Activated naive CD4-positive, alpha-beta T cell treated with Interleukin-2 at 50 U/mL for 16 hours (primary cell): ENCODE results near the gene PSPH.
"Not testable (repeated sequence)": the region's sequence is repeated elsewhere in the genome, so short reads cannot be mapped to it uniquely, and the experiment has no call there.

Experiments used
- DNase-seq: peaks from one replicate; pipeline ENCODE4 v3.0.0-alpha.2; 2020

Gene PSPH

DNA sequence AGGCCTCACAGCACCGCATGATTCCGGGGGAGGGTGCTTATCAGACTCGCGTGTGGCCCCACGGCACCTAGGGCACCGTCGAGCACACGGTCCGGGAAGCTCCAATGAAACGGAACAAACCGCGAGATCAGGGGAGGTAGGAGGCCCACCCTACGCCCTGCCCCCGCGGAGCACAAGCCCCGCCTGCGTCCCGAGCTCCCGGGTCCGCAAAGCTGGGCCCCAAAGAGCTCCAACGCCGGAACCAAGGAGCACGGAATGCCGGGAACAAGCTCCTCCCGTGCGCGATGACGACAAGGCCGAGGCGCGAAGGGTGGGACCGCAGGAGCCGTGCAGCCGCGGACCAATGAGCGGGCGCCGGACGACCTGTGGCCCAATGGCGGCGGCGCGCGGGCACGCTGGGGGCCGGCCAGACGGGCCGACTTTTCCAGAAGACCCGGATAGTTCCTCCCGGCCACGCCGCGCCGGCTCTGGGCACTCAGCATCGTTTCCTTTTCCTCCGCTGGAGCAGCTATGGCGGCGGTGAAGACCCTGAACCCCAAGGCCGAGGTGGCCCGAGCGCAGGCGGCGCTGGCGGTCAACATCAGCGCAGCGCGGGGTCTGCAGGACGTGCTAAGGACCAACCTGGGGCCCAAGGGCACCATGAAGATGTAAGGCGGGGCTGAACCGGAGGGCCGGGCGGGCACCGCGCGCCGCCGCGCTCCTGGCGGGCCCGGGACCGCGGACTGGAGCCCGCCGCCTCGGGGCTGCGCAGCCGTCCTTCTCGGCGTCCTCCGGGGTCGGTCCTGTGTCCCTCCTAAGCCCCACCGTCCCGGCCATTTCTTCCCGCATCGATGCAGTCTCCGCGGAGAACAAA is at the start of gene PSPH, which contains the start of gene CCT6A:
Gene PSPH (minus strand): TSS at position 106 of the 853 bp plus-strand sequence. CDS start 30,232 bp downstream, outside the sequence.
Gene CCT6A (plus strand): TSS at position 427 of the 853 bp plus-strand sequence. CDS start 84 bp downstream, at position 511.
- DNase-seq = peak; percentile 92

DNA sequence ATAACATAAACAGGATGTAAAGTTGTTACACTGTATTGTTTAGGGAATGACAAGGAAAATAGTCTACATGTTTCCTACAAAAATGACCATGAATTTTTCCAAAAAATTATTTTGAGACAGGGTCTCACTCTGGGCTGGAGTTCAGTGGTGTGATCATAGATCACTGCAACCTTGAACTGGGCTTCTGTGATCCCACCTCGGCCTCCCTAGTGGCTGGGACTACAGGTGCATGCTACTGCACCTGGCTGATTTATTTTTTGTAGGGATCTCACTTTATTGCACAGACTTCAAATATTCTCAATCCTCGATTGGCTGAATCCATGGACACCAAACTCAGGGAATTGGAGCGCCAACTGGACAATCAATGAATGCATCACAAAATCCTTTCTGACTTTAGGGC is 48.4 kb upstream of the PSPH start:
- DNase-seq = no peak

DNA sequence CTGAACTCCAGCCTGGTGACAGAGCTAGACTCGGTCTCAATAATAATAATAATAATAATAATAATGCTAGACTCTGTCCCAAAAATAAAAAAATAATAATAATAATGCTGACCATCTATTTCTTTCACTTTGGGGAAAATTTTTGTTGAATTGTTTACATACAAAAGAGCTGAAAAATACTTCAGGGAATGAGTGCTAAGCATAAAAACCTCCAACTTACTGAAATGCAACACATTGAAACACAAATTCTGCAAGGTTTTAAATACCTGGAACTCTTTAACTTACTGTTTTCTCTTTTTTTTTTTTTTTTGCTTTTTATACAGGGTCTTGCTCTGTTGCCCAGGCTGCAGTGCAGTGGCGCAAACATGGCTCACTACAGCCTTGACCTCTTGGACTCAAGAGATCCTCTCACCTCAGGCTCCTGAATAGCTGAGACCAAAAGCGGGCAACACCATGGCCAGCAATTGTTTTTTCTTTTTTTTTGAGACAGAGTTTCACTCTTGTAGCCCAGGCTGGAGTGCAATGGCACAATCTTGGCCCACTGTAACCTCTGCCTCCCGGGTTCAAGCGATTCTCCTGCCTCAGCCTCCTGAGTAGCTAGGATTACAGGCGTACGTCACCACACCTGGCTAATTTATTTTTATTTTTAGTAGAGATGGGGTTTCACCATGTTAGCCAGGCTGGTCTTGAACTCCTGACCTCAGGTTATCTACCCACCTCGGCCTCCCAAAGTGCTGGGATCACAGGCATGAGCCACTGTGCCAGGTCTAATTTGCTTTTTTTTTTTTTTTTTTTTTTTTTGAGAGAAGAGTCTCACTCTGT is 47.2 kb upstream of the PSPH start:
- DNase-seq = not testable (repeated sequence)

DNA sequence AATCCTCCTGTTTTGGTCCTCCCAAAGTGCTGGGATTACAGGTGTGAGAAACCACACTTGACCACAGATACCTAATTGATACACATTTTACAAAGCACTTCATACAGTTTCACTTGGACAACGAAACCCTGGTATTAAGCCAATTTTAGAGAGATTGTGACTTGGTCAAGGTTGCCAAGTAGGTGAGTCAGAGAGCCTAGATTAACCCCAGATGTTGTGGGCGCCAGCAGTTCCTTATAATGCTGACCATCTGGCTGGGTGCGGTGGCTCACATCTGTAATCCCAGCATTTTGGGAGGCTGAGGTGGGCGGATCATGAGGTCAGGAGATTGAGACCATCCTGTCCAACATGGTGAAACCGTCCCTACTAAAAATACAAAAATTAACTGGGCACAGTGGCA is 46.5 kb upstream of the PSPH start:
- no peak for DNase-seq

DNA sequence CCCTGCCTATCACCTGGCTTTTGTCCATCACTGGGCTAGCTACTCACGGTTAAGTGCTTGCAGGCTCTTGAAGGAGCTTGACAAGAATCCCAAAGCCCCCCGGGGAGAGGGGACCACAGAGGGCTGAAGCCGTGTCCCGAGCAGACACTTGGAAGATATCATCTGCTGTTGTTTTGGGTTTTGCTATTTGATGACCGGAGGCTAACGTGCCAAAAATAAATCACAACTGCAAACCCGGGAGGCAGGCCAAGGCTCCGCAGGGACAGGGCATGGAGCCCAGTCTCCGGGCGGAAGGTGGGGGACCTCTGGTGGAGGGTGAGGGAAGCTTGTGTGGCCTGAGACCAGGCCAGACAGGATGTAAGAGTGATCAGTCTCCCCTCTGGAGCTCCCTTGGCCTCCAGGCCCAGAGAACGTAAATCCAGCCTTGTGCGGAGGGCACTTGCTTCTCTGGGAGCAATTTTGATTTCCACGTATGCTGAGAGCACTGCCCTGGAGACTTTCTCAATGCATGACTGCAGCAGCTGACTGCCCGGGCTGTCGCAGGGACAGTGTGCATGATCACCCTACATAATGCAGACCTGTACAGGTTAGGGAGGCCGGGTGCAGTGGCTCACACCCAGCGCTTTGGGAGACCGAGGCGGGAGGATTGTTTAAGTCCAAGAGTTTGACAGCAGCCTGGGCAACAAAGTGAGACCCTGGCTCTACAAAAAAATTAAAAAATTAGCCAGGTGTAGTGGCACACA is 41.7 kb upstream of the PSPH start, which contains the start of gene PHKG1:
Gene PHKG1 (minus strand): TSS at position 164 of the 743 bp plus-strand sequence. CDS start 4,011 bp downstream, outside the sequence.
- DNase-seq = no peak

DNA sequence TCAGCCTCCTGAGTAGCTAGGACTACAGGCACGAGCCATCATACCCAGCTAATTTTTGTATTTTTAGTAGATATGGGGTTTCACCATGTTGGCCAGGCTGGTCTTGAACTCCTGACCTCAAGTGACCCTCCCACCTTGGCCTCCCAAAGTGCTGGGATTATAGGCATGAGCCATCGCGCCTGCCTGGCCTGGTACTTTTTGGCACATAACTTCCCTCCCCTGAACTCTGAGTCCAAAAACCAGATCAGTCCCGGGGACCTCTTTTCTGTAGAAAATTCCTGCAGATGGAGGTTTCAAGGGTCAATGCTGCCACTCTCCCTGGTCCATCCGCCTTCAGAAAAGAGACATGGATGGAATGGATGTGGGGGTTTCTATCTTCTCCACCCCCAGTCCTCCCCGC is 41.1 kb upstream of the PSPH start:
- not testable (repeated sequence) for DNase-seq

DNA sequence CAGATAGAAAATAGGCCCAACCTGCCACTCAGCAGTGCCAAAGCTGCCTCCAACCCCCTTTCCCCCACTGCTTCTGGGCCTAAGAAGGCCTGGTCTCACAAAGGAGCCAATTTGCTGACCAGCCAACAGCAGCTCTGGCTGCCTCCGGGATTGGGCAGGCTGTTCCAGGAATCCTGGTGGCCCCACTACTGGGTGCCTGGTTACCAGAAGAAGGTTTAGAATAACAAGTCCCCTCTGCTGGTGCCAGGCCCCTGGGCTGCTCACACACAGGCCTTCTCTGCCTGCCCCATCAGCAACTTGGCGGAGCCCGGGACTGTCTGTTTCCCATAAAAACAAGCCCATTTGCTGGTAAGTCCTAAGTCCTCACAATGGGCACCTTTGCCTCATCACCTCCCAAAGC is 40.3 kb upstream of the PSPH start:
- no peak for DNase-seq

DNA sequence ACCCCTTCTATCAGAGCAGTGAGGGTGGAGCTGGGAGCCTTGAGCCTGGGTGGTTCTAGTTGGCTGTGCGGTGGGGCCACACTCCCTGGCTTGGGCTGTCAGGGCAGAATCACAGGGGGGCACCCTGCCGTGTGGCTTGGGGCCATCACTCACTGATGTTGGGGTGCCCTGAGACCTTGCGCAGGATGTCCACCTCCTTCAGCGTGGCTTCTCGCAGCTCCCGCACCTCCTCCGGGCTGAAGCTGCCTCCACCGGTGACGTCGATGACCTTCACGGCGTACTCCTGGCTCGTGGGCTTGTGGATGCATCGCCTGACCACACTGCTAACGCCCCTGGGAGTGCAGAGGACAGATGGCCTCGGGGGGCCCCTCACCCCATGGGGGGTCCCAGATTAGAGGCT is 36.2 kb upstream of the PSPH start:
- no peak for DNase-seq

DNA sequence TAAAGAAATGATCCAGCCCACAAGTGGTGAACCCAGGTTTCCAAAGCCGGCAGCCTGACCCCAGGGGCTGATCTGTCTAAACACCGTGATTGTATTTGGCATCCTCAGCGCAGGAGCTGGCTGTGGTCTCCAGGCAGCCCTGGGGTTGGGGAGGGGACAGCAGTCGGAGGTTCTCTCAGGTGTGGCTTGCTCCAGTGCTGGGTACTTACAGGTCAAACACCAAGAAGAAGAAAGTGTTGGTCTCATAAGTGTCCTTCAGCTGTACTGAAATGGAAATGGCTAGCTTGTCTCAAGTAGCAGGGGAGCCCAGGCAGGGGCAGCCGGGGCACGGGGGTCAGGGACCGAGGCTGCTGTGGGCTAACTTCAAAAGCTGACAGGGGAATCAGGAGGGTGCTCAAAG is 35.5 kb upstream of the PSPH start:
- no peak for DNase-seq

DNA sequence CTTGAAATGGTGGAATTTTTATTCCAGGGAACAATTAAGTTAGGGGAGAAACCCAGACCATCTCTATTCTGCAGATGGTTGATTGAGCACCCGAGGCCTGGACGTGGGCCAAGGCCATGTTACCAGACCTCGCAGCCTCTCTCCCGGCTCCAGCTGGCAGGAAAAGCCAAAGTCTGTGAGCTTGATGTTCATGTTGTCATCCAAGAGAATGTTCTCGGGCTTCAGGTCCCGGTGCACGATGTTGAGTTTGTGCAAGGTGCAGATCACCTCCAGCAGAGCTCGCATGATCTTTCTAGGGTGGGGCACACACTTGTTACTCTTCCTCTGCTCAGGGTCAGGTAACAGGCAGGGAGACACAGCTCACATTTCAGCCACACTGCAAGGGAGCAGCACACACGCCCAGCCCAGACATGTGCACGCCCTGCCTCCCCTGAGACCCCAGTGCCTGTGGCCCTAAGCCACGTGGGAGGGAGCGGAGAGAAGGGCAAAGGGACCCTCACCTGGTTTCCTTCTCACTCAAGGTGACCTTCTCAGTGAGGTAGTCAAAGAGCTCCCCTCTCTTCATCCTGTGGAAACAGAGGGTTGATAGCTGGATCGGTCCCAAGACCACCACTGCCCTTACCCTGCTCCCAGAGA is 32.0 kb upstream of the PSPH start:
- no peak for DNase-seq

DNA sequence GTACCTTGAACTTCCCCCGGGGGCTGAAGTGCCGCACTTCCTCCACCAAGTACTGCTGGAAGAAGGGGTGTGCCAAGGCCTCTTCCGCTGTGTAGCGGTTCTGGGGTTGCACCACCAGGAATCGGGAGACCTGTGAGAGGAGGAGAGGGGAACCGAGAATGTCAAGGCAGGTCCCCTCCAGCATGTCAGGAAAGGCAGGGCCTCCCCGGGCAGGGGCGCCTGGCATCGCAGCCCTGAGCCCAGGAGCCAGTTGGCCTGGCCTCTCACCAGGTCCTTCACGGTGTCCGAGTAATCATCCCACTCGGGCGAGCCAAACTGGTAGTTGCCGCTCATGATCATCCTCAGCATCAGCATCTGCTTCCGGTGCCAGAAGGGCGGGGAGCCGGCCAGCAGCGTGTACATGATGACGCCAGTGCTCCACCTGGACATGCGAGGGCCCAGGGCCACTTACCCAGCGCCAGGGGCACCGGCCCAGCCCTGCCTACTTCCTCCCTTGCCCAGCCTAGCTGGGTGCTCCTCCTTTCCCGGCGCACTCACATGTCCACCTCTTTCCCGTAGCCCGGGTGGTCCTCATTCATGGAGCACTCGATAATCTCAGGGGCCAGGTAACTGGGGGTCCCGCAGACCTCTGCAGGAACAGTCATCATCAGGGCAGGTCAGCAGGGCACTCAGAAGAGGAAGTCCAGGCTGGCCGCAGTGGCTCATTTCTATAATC is 30.5 kb upstream of the PSPH start:
- DNase-seq = no peak

DNA sequence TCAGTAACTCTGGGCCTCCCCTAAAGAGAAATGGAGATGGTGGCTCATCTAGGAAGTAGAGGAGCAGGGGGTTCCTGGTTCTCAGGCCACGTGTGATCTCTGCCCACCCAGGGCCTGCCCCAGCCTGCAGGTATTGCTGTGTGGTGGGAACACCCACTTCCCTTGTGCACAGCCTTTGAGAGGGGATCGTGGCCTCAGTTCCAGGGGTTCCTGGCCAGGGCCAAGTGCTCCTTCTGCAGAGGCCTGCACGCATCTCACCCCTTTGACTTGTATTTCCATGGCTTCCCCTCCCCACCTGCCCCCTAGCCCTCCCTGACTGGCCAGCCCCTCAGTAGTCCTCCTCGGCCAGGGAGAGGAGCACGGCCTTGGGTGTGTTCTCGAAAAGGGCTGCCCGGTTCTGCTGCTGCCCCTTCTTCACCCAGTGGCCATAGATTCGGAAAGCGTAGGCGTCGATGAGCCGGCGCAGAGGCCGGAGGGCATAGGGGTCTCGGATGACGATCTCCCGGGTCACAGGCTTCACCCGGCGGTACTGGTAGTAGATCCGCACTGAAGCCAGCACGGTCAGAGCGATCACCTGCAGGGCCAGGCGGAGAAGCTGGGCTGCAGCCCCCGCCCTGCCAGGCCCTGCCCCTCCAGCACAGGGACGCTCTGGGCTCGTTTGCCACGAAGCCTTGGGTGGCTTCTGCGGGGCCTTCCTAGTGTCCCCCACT is 29.6 kb upstream of the PSPH start:
- not testable (repeated sequence) for DNase-seq

DNA sequence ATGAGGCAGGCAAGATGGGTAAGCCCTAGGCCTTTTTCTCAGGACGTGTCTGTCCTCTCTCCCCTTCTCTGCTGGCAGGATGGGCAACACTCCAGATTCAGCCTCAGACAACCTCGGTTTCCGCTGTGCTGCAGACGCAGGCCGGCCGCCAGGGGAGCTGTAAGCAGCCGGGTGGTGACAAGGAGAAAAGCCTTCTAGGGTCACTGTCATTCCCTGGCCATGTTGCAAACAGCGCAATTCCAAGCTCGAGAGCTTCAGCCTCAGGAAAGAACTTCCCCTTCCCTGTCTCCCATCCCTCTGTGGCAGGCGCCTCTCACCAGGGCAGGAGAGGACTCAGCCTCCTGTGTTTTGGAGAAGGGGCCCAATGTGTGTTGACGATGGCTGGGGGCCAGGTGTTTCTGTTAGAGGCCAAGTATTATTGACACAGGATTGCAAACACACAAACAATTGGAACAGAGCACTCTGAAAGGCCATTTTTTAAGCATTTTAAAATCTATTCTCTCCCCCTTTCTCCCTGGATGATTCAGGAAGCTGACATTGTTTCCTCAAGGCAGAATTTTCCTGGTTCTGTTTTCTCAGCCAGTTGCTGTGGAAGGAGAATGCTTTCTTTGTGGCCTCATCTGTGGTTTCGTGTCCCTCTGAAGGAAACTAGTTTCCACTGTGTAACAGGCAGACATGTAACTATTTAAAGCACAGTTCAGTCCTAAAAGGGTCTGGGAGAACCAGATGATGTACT is 28.4 kb upstream of the PSPH start:
- no peak for DNase-seq

DNA sequence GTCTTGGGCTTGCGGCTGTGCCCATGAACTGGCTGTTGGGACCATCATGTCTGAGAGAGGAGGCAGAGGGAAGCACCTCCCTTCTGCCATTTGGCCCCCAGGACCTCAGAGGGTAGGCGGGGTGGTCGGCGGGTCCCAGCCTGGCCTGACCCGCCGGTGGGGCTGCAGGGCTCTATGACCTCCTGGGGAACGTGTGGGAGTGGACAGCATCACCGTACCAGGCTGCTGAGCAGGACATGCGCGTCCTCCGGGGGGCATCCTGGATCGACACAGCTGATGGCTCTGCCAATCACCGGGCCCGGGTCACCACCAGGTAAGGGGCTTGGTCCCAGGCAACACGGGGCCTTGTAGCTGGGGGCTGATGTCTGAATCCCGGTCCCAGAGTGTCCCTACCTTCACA is 27.0 kb upstream of the PSPH start:
- DNase-seq = no peak

DNA sequence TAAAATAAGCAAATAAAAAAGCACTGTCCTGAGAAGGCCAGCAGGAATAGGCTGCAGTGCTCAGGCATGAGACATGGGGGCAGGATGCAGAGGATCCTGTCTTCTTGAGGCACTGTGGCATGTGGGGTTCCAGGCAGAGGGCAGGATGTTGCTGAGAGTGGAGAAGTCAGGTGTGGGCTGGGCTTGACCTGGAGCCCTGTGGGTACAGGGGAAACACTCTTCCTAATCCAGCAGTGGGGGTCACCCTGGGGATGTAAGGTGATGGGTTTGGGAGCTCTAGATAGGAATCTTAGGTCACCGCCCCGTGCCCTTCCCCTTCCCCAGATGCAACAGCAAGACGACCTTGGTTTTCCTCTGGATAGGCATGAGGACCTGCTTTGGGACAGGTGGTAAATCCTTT is 26.4 kb upstream of the PSPH start:
- DNase-seq = no peak

DNA sequence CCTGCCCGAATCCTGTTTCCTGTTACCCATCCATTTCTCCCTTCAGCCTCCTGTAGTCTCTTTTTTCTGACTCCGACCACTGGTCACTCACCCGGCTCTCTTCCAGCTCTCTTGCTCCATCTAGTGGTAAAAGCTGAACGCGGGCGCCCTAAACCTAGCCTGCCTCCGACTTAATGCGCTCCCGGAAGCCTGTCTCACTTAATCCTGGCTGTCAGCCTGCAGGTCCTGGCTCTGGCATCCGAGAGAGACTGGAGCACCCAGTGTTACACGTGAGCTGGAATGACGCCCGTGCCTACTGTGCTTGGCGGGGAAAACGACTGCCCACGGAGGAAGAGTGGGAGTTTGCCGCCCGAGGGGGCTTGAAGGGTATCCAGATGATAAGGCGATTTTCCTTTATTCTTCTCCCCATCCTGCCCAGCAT is 23.1 kb upstream of the PSPH start:
- peak; percentile 70 for DNase-seq

DNA sequence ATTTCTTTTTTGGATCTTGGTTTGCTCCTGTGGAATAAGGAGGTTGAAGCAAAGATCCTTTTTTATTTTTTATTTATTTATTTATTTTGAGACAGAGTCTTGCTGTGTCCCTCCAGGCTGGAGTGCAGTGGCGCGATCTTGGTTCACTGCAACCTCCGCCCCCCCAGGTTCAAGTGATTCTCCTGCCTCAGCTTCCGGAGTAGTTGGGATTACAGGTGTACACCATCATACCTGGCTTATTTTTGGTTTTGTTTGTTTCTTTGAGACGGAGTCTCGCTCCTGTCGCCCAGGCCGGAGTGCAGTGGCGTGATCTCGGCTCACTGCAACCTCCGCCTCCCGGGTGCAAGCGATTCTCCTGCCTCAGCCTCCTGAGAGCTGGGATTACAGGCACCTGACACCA is 15.1 kb upstream of the PSPH start:
- DNase-seq = not testable (repeated sequence)

DNA sequence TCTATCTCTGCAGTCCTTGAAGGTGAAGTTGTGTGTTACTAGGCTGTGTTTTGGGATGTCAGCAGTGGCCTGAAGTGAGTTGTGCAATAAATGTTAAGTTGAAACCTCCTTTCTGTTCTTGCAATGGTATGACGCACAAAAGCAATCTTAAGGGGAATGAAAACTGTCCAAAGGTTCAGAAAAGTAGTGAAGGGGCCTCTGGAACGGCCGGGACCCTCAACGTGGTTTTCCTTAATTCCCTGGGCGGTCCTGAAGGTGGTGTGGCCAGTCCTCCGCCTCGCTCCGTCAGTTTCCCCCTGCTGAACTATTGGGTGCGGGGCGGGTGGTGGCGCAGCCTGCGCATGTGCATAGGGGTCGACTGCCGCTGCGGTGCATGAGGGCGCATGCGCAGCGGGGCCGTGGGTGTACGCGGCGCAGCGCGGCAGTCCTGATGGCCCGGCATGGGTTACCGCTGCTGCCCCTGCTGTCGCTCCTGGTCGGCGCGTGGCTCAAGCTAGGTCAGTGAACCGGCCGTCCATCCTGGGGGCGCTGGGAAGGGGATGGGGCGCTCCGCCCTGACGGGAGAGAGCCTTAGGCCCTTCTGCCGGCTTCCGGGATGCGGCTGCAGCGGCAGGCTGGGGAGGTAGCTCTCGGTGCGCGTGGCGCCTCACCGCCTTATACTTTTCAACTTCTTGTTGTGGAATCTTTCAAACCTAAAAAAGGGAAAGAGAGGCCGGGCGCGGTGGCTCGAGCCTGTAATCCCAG is 12.8 kb upstream of the PSPH start, which contains the start of gene SUMF2:
Gene SUMF2 (plus strand): TSS at position 405 of the 744 bp plus-strand sequence. CDS start 26 bp downstream, at position 431.
- peak; percentile 89 for DNase-seq

DNA sequence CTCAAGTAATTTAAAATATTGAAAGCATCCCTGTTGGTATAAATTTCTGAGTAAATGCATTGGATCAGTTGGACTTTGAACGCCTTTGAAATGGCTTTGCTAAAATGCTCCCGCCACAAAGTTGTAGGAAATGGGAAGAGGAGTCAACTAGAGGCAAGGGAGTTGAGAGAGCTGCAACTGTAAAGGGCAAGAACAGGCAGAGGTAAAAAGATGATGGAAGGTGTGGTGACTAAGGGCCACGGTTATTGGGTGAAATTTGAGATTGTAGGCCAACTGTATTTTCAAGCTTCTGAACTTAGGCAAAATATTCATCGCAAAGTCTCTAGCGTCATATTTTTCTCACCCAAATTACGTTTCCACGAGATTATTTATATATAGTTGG is 12.2 kb upstream of the PSPH start:
- no peak for DNase-seq
